IMR-90 (cell line): ENCODE results near the gene ADAM12. TPM values are rescaled to one million over a fixed set of nuclear protein-coding genes. Genes with fewer than 3 reads are reported as not detected.

Source experiments
- ATAC-seq: fragments of 200-7000 bp; cut with Tn5 transposase; 2 replicates; pipeline ENCODE4 v1.9.1; 2020; ENCODE audit warnings: low read depth, mild to moderate bottlenecking, moderate library complexity
- BruUV-seq: library from RNA; stranded (reverse); fragments of 400-500 nt; replicated peaks from 2 replicates; lab custom pipeline; 2021; lab: Mats Ljungman, UMichigan
- CTCF ChIA-PET: fragments of 300-600 bp; formaldehyde crosslinking; extraction: SDS; loops from one replicate; lab custom pipeline; 2021; ENCODE audit warnings: antibody characterized with exemption; lab: Yijun Ruan, JAX
- POLR2A ChIA-PET: fragments of 300-600 bp; sonication (Branson Sonifier 250); formaldehyde crosslinking; loops from one replicate; lab custom pipeline; 2022; ENCODE audit warnings: antibody characterized with exemption; ENCODE audit not compliant: unreplicated experiment; lab: Charles Lee
- DNase-seq: peaks from one replicate; pipeline ENCODE4 v3.0.0; 2013
- H2AFZ ChIP-seq: replicated peaks from 2 replicates; pipeline ENCODE3; 2013; ENCODE audit warnings: low read length, mild to moderate bottlenecking; ENCODE audit not compliant: poor library complexity
- H2AK5ac ChIP-seq: 2 replicates; pipeline ENCODE4 v1.6.1; 2013; ENCODE audit warnings: low read depth, low read length, inconsistent platforms
- H2AK9ac ChIP-seq: replicated peaks from 2 replicates; pipeline ENCODE3; 2013; ENCODE audit warnings: mild to moderate bottlenecking, low read depth, low read length, moderate library complexity; ENCODE audit not compliant: poor library complexity
- H2BK120ac ChIP-seq: 2 replicates; pipeline ENCODE4 v1.6.1; 2013; ENCODE audit warnings: low read depth, low read length, inconsistent platforms
- H2BK15ac ChIP-seq: 3 replicates; pipeline ENCODE4 v1.6.1; 2013; ENCODE audit warnings: low read depth, low read length, inconsistent platforms
- H2BK20ac ChIP-seq: 2 replicates; pipeline ENCODE4 v1.6.1; 2013; ENCODE audit warnings: low read depth, mild to moderate bottlenecking, inconsistent platforms, low read length, moderate library complexity
- H2BK5ac ChIP-seq: 2 replicates; pipeline ENCODE4 v1.6.1; 2013; ENCODE audit warnings: mild to moderate bottlenecking, low read depth, low read length, inconsistent platforms; ENCODE audit not compliant: poor library complexity, severe bottlenecking
- H3K14ac ChIP-seq: replicated peaks from 2 replicates; pipeline ENCODE4 v1.6.1; 2013; ENCODE audit warnings: low read depth, low read length, inconsistent platforms
- H3K18ac ChIP-seq: 2 replicates; pipeline ENCODE4 v1.6.1; 2013; ENCODE audit warnings: low read depth, low read length, control low read depth
- H3K23ac ChIP-seq: 2 replicates; pipeline ENCODE4 v1.6.1; 2013; ENCODE audit warnings: low read depth, low read length, inconsistent platforms
- H3K27ac ChIP-seq: 2 replicates; pipeline ENCODE4 v1.5.1; 2013; ENCODE audit warnings: mild to moderate bottlenecking, control low read depth, low read length; ENCODE audit not compliant: insufficient read depth
- H3K27me3 ChIP-seq: 2 replicates; pipeline ENCODE4 v1.6.1; 2013; ENCODE audit warnings: low read length; ENCODE audit not compliant: control insufficient read depth, insufficient read depth
- H3K36me3 ChIP-seq: 2 replicates; pipeline ENCODE4 v1.6.1; 2013; ENCODE audit warnings: low read length, mixed read lengths; ENCODE audit not compliant: control insufficient read depth, insufficient read depth
- H3K4ac ChIP-seq: 2 replicates; pipeline ENCODE4 v1.6.1; 2013; ENCODE audit warnings: low read depth, low read length, inconsistent platforms
- H3K4me1 ChIP-seq: 2 replicates; pipeline ENCODE4 v1.6.1; 2013; ENCODE audit warnings: low read length, mixed read lengths; ENCODE audit not compliant: control insufficient read depth, insufficient read depth
- H3K4me2 ChIP-seq: 2 replicates; pipeline ENCODE4 v1.6.1; 2013; ENCODE audit warnings: low read depth, mild to moderate bottlenecking, control low read depth, low read length, moderate library complexity
- H3K4me3 ChIP-seq: 2 replicates; pipeline ENCODE4 v1.5.1; 2013; ENCODE audit warnings: low read depth, mild to moderate bottlenecking, control low read depth, low read length, moderate library complexity; ENCODE audit not compliant: insufficient read depth
- H3K56ac ChIP-seq: 2 replicates; pipeline ENCODE4 v1.6.1; 2013; ENCODE audit warnings: low read length, inconsistent platforms; ENCODE audit not compliant: insufficient read depth; ENCODE audit errors: extremely low read depth
- H3K79me1 ChIP-seq, 2 experiments: 2 replicates each; pipeline ENCODE4 v1.6.1; 2013; ENCODE audit warnings: low read length in 2 of 2, inconsistent platforms in 1 of 2, low read depth in 1 of 2
- H3K9ac ChIP-seq: 2 replicates; pipeline ENCODE4 v1.6.1; 2013; ENCODE audit warnings: low read depth, low read length, control low read depth
- H3K9me1 ChIP-seq: 2 replicates; pipeline ENCODE4 v1.6.1; 2013; ENCODE audit warnings: low read length, inconsistent platforms; ENCODE audit not compliant: insufficient read depth
- H3K9me3 ChIP-seq: 2 replicates; pipeline ENCODE4 v1.6.1; 2013; ENCODE audit warnings: low read length; ENCODE audit not compliant: control insufficient read depth, insufficient read depth
- H4K20me1 ChIP-seq: 2 replicates; pipeline ENCODE4 v1.6.1; 2013; ENCODE audit warnings: low read length, inconsistent platforms; ENCODE audit not compliant: insufficient read depth
- H4K5ac ChIP-seq: 2 replicates; pipeline ENCODE4 v1.6.1; 2013; ENCODE audit warnings: mild to moderate bottlenecking, low read depth, low read length, control low read depth
- H4K8ac ChIP-seq, 2 experiments: 2 replicates each; pipeline ENCODE4 v1.6.1; 2013; ENCODE audit warnings: low read depth in 2 of 2, low read length in 2 of 2, control low read depth in 1 of 2, inconsistent platforms in 1 of 2
- H4K91ac ChIP-seq: 2 replicates; pipeline ENCODE4 v1.6.1; 2013; ENCODE audit warnings: low read depth, low read length, inconsistent platforms; ENCODE audit not compliant: insufficient read depth
- CEBPB ChIP-seq: IDR thresholded peaks from 2 replicates; pipeline ENCODE4 v1.6.1; 2012; ENCODE audit warnings: low read depth, low read length, improper control_type of control experiment
- CHD1 ChIP-seq: IDR thresholded peaks from 2 replicates; pipeline ENCODE4 v1.6.1; 2012; ENCODE audit warnings: low read depth, low read length, improper control_type of control experiment
- CTCF ChIP-seq: conservative IDR thresholded peaks from 2 replicates; pipeline ENCODE4 v1.5.1; 2012; ENCODE audit warnings: mild to moderate bottlenecking, low read depth, low read length, improper control_type of control experiment
- ELK1 ChIP-seq: fragments of 150-350 bp; IDR thresholded peaks from 2 replicates; pipeline ENCODE4 v1.6.1; 2016; ENCODE audit warnings: low read depth, mild to moderate bottlenecking, low read length, moderate library complexity, borderline replicate concordance
- FOS ChIP-seq: fragments of 150-350 bp; IDR thresholded peaks from 2 replicates; pipeline ENCODE4 v1.6.1; 2016; ENCODE audit warnings: low read depth, low read length
- MAZ ChIP-seq: IDR thresholded peaks from 2 replicates; pipeline ENCODE4 v1.6.1; 2012; ENCODE audit warnings: low read depth, mild to moderate bottlenecking, low read length, improper control_type of control experiment, moderate library complexity, borderline replicate concordance
- MXI1 ChIP-seq: IDR thresholded peaks from 2 replicates; pipeline ENCODE4 v1.6.1; 2012; ENCODE audit warnings: low read depth, mild to moderate bottlenecking, low read length, moderate library complexity, borderline replicate concordance
- NFE2L2 ChIP-seq: fragments of 150-350 bp; IDR thresholded peaks from 2 replicates; pipeline ENCODE4 v1.6.1; 2016; ENCODE audit warnings: low read depth, mild to moderate bottlenecking, low read length
- POLR2A ChIP-seq: IDR thresholded peaks from 2 replicates; pipeline ENCODE4 v1.6.1; 2012; ENCODE audit warnings: mild to moderate bottlenecking, low read depth, low read length
- RCOR1 ChIP-seq: IDR thresholded peaks from 2 replicates; pipeline ENCODE4 v1.6.1; 2012; ENCODE audit warnings: mild to moderate bottlenecking, low read length, improper control_type of control experiment; ENCODE audit not compliant: insufficient replicate concordance
- SMC3 ChIP-seq: fragments of 150-350 bp; IDR thresholded peaks from 2 replicates; pipeline ENCODE4 v1.6.1; 2016; ENCODE audit warnings: low read depth, mild to moderate bottlenecking, antibody characterized with exemption, low read length, moderate library complexity
- USF2 ChIP-seq: fragments of 150-350 bp; IDR thresholded peaks from 2 replicates; pipeline ENCODE4 v1.6.1; 2017; ENCODE audit warnings: mild to moderate bottlenecking, antibody characterized with exemption, low read length, low read depth
- WGBS, 2 experiments: methylation state at CpG; one replicate each; pipeline versions ENCODE4 v1.1.5 to v1.1.7; 2013; ENCODE audit warnings: missing lambda C conversion rate in 2 of 2; ENCODE audit not compliant: insufficient read length in 1 of 2; ENCODE audit errors: extremely low coverage in 2 of 2; 5-methylcytosine and 5-hydroxymethylcytosine counted together
- dilution Hi-C: fragments of 300-500 bp; cut with HindIII; formaldehyde crosslinking; loops from one replicate; pipeline ENCODE4 v1.14.3; 2018; ENCODE audit warnings: low sequenced_read_pairs; ENCODE audit not compliant: unreplicated experiment
- in situ Hi-C: fragments of 300-500 bp; cut with MboI; formaldehyde crosslinking; loops from 3 replicates; pipeline ENCODE4 v1.14.3; 2019; ENCODE audit warnings: low sequenced_read_pairs, inconsistent platforms, mixed read lengths
- intact Hi-C: fragments of 100-400 bp; cut with micrococcal nuclease; formaldehyde crosslinking; loops from 2 replicates; pipeline ENCODE4 v1.10.0; 2022
- polyA plus RNA-seq, 3 experiments: library from polyadenylated mRNA; depleted of rRNA; stranded (reverse); fragments of >200 nt; gene quantifications; 2 replicates each; pipeline ENCODE4 v1.2.3, GENCODE V29; 2012; ENCODE audit warnings: low replicate concordance in 1 of 3
- total RNA-seq: library from RNA; depleted of rRNA; stranded (reverse); fragments of >200 nt; gene quantifications from 2 replicates; pipeline ENCODE4 v1.2.3, GENCODE V29; 2012

The ADAM12 gene
- total and polyA plus RNA-seq, 2 of the 4 experiments (the other 2 are of a cell fraction), result 9.6 to 10.2 TPM

GRCh38 chr10:125989791-125990190, 398.5 kb downstream of the ADAM12 start:
- dilution Hi-C loops (no loop called here), intact Hi-C loops (no loop called here), in situ Hi-C loops (no loop called here)
- Histone ChIP-seq H2BK15ac (no peak overlapping the region), H3K79me1 (no peaks in the 10 kb centered on the region), H4K20me1 (no peaks in the 10 kb centered on the region), H2BK120ac (no peak overlapping the region), H3K4me1 (no peaks in the 10 kb centered on the region), H3K4ac (no peak overlapping the region), H3K4me2 (no peak overlapping the region), H2AK5ac (no peak overlapping the region), H4K91ac (no peak overlapping the region), H2BK20ac (no peak overlapping the region), H3K23ac (no peak overlapping the region), H3K4me3 (no peak overlapping the region), H4K8ac (no peak overlapping the region), H3K36me3 (no peaks in the 10 kb centered on the region; the same call in 1 of the 2 replicates), H2BK5ac (no peak overlapping the region), H2AK9ac (no peak overlapping the region), H3K14ac (no peak overlapping the region), H3K18ac (no peak overlapping the region), H3K9me1 (no peaks in the 10 kb centered on the region), H2AFZ (no peak overlapping the region), H3K9me3 (0 out of 2 replicates have a peak, but pooled peaks cover 2% of the 10 kb centered on the region), H3K9ac (no peak overlapping the region), H3K56ac (no peak overlapping the region), H3K27me3 (peaks cover 34% of the 10 kb centered on the region), H4K5ac (no peak overlapping the region), H3K27ac (no peak overlapping the region)
- TF ChIP-seq MXI1, result no peak
- no peak for TF ChIP-seq SMC3
- no peak for TF ChIP-seq POLR2A
- no peak for TF ChIP-seq RCOR1
- no peak for TF ChIP-seq NFE2L2
- TF ChIP-seq CHD1, result no peak
- TF ChIP-seq CEBPB, result no peak
- TF ChIP-seq USF2, result no peak
- no peak for TF ChIP-seq ELK1
- no peak for TF ChIP-seq MAZ
- no peak for TF ChIP-seq CTCF
- TF ChIP-seq FOS, result no peak
- WGBS, 2 experiments, result 93% methylated on average over 3 of the region's 5 CpGs; no CpG with 5 or more reads in 1 of the 2 experiments
- ATAC-seq (no peak), DNase-seq (no peak)
- ChIA-PET POLR2A (no interaction called here), CTCF (interaction anchor here (1.0 kb wide), 1 partner anchor 514 kb away, joined by 3 read pairs; no protein-coding TSS in a partner anchor)
- no TSS peak for BruUV-seq
